RWPE2 (cell line): Measurements from ENCODE around the gene LDLRAD2.

ENCODE experiments used
- ATAC-seq: fragments of 200-7000 bp; cut with Tn5 transposase; 3 replicates; pipeline ENCODE4 v1.9.1; 2021; ENCODE audit warnings: low read depth
- DNase-seq: peaks from one replicate; pipeline ENCODE4 v3.0.0-alpha.2; 2020; ENCODE audit warnings: low spot score
- H3K27ac ChIP-seq: fragments of 450-650 bp; 2 replicates; pipeline ENCODE4 v1.5.1; 2017; ENCODE audit warnings: mild to moderate bottlenecking; ENCODE audit not compliant: poor library complexity, severe bottlenecking
- H3K27me3 ChIP-seq: fragments of 250-450 bp; sonication (Bioruptor Pico); 2 replicates; pipeline ENCODE4 v1.5.1; 2021; ENCODE audit warnings: mild to moderate bottlenecking, moderate library complexity; ENCODE audit not compliant: insufficient read depth, poor library complexity, severe bottlenecking
- H3K36me3 ChIP-seq: fragments of 250-450 bp; sonication (Bioruptor Pico); 2 replicates; pipeline ENCODE4 v1.5.1; 2020; ENCODE audit warnings: low read depth, mild to moderate bottlenecking, moderate library complexity
- H3K4me1 ChIP-seq: fragments of 250-450 bp; sonication (Bioruptor Pico); 2 replicates; pipeline ENCODE4 v1.5.1; 2021; ENCODE audit warnings: mild to moderate bottlenecking, moderate library complexity; ENCODE audit not compliant: insufficient read depth, poor library complexity, severe bottlenecking
- H3K4me3 ChIP-seq: fragments of 250-450 bp; sonication (Bioruptor Pico); 2 replicates; pipeline ENCODE4 v1.5.1; 2021; ENCODE audit warnings: mild to moderate bottlenecking, moderate library complexity; ENCODE audit not compliant: severe bottlenecking
- H3K9me3 ChIP-seq: fragments of 250-450 bp; sonication (Bioruptor Pico); 2 replicates; pipeline ENCODE4 v1.5.1; 2021; ENCODE audit warnings: mild to moderate bottlenecking, moderate library complexity; ENCODE audit not compliant: severe bottlenecking
- TF ChIP-seq, protein P1 (sequence below): fragments of 450-650 bp; IDR thresholded peaks from one replicate; pipeline ENCODE4 v1.5.1; 2017; ENCODE audit warnings: mild to moderate bottlenecking, moderate library complexity; ENCODE audit not compliant: poor library complexity, severe bottlenecking

LDLRAD2 gene

DNA sequence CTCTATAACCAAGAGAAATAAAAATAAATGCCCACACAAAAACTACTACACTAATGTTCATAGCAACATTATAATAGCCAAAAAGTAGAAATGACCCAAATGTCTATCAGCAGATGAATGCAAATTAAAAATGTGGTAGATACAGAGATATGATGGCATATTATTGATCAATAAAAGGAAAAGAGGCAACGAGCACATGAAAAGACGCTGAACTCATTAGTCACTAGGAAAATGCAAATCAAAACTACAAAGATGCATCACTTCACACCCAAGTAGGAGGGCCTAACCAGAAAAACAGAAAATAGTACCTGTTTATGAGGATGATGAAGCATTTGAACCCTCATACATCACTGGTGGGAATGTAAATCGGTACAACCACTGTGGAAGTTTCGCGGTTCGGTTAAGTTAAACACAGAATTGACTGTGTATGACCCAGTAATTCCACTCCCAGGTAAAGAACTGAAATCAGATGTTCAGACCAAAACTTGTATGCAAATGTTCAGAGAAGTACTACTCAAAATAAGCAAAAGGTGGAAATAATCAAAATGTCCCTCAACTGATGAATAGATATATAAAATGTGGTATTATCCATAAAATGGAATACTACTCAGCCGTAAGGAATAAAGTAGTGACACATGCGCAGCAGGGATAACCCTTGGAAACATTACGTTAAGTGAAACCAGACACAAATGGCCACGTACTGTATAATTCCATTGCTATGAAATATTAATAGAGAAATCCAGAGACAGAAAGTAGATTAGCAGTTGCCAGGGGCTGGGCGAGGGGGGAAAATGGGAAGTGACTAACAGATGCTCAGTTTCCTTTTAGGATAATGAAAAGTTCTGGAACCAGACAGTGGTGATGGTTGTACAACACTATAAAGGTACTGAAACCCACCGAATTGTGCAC is 32.2 kb upstream of the LDLRAD2 start:
- H3K27ac ChIP-seq, result peak overlapping the region; percentile 93
- H3K27me3 ChIP-seq, result no peaks in the 10 kb centered on the region
- DNase-seq (no peak), ATAC-seq (no peak)
- no peaks in the 10 kb centered on the region for H3K9me3 ChIP-seq
- peaks cover 8% of the 10 kb centered on the region for H3K4me1 ChIP-seq
- no peak overlapping the region for H3K4me3 ChIP-seq
- H3K36me3 ChIP-seq, result peaks cover 11% of the 10 kb centered on the region
- TF ChIP-seq, protein P1, sequence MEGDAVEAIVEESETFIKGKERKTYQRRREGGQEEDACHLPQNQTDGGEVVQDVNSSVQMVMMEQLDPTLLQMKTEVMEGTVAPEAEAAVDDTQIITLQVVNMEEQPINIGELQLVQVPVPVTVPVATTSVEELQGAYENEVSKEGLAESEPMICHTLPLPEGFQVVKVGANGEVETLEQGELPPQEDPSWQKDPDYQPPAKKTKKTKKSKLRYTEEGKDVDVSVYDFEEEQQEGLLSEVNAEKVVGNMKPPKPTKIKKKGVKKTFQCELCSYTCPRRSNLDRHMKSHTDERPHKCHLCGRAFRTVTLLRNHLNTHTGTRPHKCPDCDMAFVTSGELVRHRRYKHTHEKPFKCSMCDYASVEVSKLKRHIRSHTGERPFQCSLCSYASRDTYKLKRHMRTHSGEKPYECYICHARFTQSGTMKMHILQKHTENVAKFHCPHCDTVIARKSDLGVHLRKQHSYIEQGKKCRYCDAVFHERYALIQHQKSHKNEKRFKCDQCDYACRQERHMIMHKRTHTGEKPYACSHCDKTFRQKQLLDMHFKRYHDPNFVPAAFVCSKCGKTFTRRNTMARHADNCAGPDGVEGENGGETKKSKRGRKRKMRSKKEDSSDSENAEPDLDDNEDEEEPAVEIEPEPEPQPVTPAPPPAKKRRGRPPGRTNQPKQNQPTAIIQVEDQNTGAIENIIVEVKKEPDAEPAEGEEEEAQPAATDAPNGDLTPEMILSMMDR, result no peak

DNA sequence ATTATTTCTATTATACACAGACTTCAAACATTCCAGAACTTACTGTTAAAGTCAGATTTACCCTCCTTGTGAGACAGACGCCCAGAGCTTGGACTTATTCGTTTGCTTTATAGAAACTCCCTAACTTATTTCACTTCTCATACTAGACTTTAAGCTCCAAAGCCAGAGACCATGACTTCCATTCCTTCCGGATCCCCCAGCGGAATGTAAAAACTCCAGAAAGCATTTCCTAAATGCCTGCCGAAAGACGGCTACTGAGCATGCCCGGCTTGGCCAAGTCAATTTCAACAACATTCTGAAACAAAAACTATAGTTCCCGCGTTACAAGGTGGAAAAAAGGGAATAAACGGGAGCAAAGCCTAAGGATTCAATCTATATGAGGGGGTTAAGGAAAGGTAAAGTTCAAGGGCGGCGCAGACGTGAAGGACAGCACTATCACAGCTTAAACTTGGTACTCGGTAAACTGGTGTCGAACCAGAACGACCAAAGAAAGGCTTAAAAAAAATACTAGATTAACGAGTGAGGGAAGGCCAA is 30.2 kb upstream of the LDLRAD2 start:
- no peak for ATAC-seq
- peaks cover 8% of the 10 kb centered on the region for H3K4me1 ChIP-seq
- peak overlapping the region; percentile 93 for H3K27ac ChIP-seq
- DNase-seq, result no peak
- TF ChIP-seq, protein P1, result no peak
- peak overlapping the region; percentile 76 for H3K4me3 ChIP-seq
- no peaks in the 10 kb centered on the region for H3K9me3 ChIP-seq
- no peaks in the 10 kb centered on the region for H3K27me3 ChIP-seq
- H3K36me3 ChIP-seq, result peaks cover 4% of the 10 kb centered on the region

DNA sequence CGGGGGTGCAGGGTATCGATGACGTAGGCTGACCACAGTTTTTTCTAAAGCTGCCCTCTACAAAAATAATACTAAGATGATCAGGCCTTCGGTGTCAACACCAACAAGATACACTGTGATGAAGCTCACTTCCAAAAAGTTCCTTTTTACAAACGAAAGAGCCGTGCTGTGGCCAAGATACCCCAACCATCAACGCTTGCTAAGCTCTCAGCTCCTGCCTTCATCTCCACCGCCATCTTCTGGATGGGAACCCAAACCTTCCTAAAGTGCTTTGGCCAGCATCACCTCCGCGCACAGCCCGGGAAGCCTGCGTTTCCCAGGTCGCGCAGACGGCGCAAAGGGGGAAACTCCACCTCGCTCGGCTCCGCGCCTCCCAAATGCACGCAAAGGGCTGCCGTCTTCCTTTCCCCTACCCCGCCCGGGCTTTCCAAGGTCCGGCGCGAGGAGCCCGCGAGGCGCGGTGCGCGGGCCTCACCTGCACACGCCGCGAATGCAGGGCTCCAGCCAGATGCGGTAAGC is 29.7 kb upstream of the LDLRAD2 start:
- DNase-seq (no peak), ATAC-seq (peak; percentile 47)
- H3K27ac ChIP-seq, result peak overlapping the region; percentile 93
- H3K4me1 ChIP-seq, result peaks cover 8% of the 10 kb centered on the region
- TF ChIP-seq, protein P1, result peak; percentile 64
- H3K9me3 ChIP-seq, result no peaks in the 10 kb centered on the region
- no peaks in the 10 kb centered on the region for H3K27me3 ChIP-seq
- peaks cover 4% of the 10 kb centered on the region for H3K36me3 ChIP-seq
- H3K4me3 ChIP-seq, result peak overlapping the region; percentile 76

DNA sequence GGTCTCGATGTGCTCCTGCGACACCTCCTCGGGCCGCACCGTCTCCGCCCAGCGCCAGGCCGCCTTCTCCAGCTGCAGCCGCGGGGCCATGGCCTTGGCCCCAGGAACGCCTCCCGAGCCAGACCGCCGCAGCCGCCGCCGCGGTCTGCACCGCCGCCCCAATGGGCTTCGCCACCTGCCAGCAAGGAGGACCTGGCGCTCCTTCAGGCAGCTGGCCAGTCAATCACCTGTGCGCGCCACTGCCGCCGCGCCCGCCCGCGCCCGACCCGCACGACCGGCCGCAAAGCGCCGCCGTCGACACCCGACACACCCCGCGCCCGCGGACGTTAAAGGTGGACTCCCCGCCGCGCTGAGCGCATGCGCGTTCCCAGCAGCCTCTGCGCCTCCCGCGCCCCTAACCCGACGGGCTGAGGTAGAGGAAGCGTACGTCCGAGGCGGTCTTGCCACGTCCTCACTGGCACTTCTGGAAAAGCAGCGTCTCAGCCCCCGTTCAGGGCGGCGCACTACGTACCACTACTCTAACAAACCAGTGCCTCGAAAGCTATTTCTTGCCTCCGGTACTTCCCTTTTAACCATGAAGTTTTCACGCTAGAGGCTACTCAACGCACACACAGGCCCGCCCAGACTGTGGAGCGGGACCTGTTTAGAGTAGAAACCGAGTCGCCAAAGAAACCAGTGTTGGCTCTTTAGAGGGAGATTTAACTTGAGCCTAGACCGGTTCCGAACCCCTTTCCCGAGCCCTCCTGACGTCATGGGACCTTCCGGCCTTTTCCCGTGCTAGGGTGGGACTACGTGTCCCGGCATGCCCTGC is 29.0 kb upstream of the LDLRAD2 start, which contains the start of gene USP48:
TSS of gene USP48 (minus strand) at position 282 of the 811 bp plus-strand sequence. CDS start at position 90, 192 bp downstream.
- TF ChIP-seq, protein P1, result peak; percentile 6
- peak within 1 kb of the TSS; percentile 93 for H3K27ac ChIP-seq
- H3K36me3 ChIP-seq, result peaks cover 4% of the 10 kb centered on the region
- H3K9me3 ChIP-seq, result peaks cover 4% of the 10 kb centered on the region
- peaks cover 13% of the 10 kb centered on the region for H3K4me1 ChIP-seq
- DNase-seq, result peak; percentile 97
- peak within 1 kb of the TSS; percentile 76 for H3K4me3 ChIP-seq
- H3K27me3 ChIP-seq, result no peaks in the 10 kb centered on the region
- ATAC-seq, result peak; percentile 77
